Measurements from ENCODE around the gene MATN4.

The MATN4 gene

DNA sequence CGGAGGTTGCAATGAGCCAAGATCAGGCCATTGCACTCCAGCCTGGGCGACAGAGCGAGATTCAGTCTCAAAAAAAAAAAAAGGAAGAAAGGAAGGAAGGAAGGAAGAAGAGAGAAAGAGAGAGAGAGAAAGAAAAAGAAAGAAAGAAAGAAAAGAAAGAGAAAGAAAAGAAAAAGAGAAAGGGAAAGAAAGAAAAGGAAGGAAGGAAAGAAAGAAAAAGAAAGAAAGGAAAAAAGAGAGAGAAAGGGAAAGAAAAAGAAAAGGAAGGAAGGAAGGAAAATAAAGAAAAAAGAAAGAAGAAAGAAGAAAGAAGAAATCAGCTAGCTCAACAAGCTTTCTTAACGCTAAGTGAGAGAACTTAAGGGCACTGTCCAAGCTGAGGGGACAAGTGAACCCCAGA is 7.6 kb upstream of the MATN4 start:
- DNase-seq (ENCODE audit: low read depth): no peak

DNA sequence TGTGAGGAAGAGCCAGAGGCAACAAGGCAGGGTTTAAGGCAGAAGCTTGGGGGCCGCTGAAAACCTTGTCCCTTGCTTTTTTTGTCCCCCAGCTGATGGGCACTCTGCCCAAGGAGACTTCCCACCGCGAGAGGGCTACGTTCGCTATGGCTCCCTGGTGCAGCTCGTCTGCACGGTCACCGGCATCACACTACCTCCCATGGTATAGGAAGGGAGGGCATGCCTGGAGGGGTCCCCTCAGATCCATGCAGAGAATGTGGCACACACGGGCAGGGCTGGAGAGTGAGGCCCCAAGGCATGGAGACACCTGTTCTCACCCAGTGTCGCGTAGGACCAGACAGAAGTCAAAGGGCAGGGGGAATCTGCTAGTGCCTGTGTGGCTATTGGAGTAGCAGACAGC is 5.8 kb upstream of the MATN4 start:
- DNase-seq (ENCODE audit: low read depth): no peak

GRCh38 chr20:45313065-45313695 is 5.1 kb upstream of the MATN4 start:
- DNase-seq (ENCODE audit: low read depth): no peak

- DNase-seq (ENCODE audit: low read depth): no peak
Observed at GRCh38 chr20:45312241-45312640, 4.1 kb upstream of the MATN4 start.

- peak; percentile 37 for DNase-seq (ENCODE audit: low read depth)
Observed at GRCh38 chr20:45311589-45312211, 3.6 kb upstream of the MATN4 start.

GRCh38 chr20:45309075-45309474 is 976 bp upstream of the MATN4 start:
- DNase-seq (ENCODE audit: low read depth): no peak

GRCh38 chr20:45307076-45307640 is 941 bp downstream of the MATN4 start:
- DNase-seq (ENCODE audit: low read depth): no peak

- peak; percentile 26 for DNase-seq (ENCODE audit: low read depth)
Observed at GRCh38 chr20:45306431-45306982, 1.6 kb downstream of the MATN4 start, which contains the start of gene RBPJL. Gene RBPJL (plus strand): TSS chr20:45306840. CDS start chr20:45306923, 83 bp downstream.

DNA sequence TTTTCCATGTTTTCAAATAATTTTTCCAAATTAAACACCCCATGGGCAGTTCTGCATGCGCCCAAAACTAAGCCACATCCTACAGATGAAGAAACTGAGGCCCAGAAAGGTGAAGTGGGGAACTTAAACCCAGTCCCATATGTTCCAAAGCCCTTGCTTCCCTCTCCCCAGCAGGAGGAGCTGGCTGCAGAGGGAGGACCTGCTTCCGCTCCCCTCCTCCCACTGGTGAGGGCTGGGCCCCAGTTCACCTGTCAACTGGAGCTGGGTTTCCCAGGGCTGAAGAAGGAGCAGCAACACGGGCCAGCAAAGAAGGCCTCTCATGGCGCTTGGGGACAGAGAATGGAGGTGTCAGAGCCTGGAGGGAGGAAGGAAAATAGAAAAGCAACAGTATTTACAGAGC is 2.8 kb downstream of the MATN4 start:
- DNase-seq (ENCODE audit: low read depth): no peak

GRCh38 chr20:45304464-45304999 is 3.6 kb downstream of the MATN4 start:
- no peak for DNase-seq (ENCODE audit: low read depth)

GRCh38 chr20:45303586-45304463 is 4.3 kb downstream of the MATN4 start:
- no peak for DNase-seq (ENCODE audit: low read depth)

- no peak for DNase-seq (ENCODE audit: low read depth)
Observed at GRCh38 chr20:45301824-45302271, 6.3 kb downstream of the MATN4 start.

DNA sequence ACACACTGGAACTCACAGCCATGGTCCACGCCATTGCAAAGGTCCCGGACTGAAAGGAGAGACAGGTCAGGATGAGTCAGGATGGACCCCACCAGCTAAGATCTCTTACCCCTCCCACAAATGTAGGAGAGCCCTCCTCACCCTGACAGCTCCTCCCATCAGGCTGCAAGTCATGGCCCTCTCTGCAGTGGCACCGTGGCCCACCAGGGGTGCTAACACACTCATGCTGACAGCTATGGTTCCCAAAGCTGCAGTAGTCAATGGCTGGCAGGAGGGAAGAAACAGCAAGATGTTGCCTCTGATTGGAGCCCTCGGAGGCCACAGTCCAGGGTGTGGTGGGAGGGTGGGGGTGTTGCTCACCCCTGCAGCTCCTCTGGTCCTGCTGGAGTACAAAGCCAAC is 7.1 kb downstream of the MATN4 start:
- DNase-seq (ENCODE audit: low read depth): no peak

GRCh38 chr20:45299786-45300185 is 8.3 kb downstream of the MATN4 start:
- no peak for DNase-seq (ENCODE audit: low read depth)

- DNase-seq (ENCODE audit: low read depth): no peak
Observed at GRCh38 chr20:45297786-45298497, 10.2 kb downstream of the MATN4 start.

DNA sequence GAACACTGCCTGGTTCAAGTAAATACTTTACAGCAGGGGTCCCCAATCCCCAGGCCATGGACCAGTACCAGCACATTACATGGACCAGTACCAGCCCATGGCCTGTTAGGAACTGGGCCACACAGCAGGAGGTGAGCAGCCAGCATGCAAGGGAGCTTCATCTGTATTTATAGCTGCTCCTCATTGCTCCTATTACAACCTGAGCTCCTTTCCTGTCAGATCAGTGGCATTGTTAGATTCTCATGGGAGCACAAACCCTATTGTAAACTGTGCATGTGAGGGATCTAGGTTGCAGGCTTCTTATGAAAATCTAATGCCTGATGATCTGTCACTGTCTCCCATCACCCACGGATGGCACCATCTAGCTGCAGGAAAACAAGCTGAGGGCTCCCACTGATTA is 13.4 kb downstream of the MATN4 start:
- no peak for DNase-seq (ENCODE audit: low read depth)

GRCh38 chr20:45294003-45294368 is 14.1 kb downstream of the MATN4 start:
- DNase-seq (ENCODE audit: low read depth): no peak

DNA sequence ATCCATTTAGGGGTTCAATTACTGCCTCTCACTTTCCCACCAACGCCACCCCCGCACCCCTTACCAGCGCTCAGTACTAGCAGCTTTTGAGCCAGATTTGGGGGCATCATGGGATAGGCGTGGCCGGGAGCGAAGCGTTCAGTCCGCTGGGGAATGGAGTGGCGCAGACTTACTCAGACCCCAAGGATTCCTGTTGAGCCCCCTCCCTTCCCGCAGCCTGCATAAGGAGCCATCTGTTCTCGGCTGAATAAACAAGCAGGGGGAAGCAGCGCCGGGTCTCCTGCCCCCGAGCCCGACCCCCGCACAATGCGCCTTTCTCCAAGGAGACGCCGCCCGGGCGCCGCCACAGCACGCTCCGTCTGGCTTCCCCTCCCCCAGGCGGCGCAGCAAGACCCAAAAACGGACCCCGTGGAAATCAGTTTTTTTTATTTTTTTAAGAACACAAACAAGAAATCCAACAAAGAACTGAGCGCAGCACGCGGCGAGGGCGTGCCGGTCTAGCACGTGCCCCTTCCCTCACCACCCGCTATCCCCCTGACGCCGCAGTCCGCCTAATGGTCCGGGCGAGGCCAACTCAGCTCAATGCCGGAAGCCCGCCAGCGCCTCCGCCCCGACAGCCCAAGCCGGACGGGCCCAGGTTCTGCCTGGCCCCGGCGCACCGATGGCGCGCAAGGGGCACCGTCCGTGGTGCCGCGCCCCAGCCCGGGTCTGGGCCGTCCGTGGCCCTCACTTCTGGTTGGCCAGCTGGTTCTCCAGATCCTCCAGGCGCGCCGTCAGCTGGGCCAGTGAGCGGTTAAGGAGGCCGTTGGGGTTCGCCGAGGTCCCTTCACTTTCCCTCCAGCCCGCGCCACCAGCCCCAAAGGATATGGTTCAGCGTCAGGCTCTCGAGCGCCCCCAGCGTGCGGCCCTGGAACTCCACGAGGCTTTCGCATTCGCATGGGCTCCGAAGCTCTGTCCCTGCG is 14.8 kb downstream of the MATN4 start:
- DNase-seq (ENCODE audit: low read depth): peak; percentile 62

GRCh38 chr20:45292343-45292742 is 15.8 kb downstream of the MATN4 start:
- no peak for DNase-seq (ENCODE audit: low read depth)

DNA sequence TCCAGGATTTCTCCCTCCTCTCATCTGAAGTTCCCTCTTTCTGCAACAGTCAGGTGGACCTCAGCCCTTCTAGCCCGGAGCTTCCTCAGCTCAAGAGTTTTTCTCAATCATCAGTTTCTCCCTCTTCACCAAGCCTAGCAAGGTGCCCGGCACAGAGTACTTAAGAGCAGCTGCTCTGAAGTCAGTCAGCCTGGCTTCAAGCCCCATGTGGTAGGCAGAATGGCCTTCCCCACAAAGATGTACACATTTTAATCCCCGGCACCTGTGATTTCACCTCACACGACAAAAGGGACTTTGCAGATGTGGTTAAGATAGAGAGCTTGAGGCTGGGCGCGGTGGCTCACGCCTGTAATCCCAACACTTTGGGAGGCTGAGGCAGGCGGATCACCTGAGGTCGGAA is 16.6 kb downstream of the MATN4 start:
- no peak for DNase-seq (ENCODE audit: low read depth)

Data from T follicular helper cell (primary cell).